ENCODE results near the gene ZKSCAN5. TPM values are rescaled to one million over a fixed set of nuclear protein-coding genes. Genes with fewer than 3 reads are reported as not detected.
A peak's percentile ranks its signal among the peaks of the same experiment; 100 is the strongest.

The ZKSCAN5 gene
- total and polyA plus RNA-seq, 2 of the 8 experiments (the other 6 are each of a cell fraction or from before 2014, with no cell fraction given), result 5.3 to 13.5 TPM

GRCh38 chr7:99525713-99526440 is 21.4 kb downstream of the ZKSCAN5 start:
- no peak for FAIRE-seq
- no peaks in the 10 kb centered on the region for H4K20me1 ChIP-seq (replicated peaks in 1 of 2; ENCODE audit: control insufficient read depth in 1 of 2, insufficient read depth in 2 of 2, low read length in 2 of 2)
- no peak overlapping the region for H4K8ac ChIP-seq (ENCODE audit: extremely low read depth, insufficient read depth, low read length)
- H4K91ac ChIP-seq (replicated peaks; ENCODE audit: insufficient read length, low read length), result no peak overlapping the region
- H2AFZ ChIP-seq (ENCODE audit: low read length), result no peak overlapping the region
- H3K4ac ChIP-seq (replicated peaks; ENCODE audit: insufficient read length, low read depth, low read length), result no peak overlapping the region
- no peak overlapping the region for H3K27ac ChIP-seq (ENCODE audit: low read depth, low read length)
- H2BK12ac ChIP-seq (ENCODE audit: low read depth, low read length), result no peak overlapping the region
- no peak overlapping the region for H2AK5ac ChIP-seq (ENCODE audit: low read depth, low read length)
- no peak overlapping the region for H2BK20ac ChIP-seq (ENCODE audit: low read length)
- H4K5ac ChIP-seq (ENCODE audit: insufficient read length, low read depth, low read length), result no peak overlapping the region
- H3K79me2 ChIP-seq (ENCODE audit: control insufficient read depth in 1 of 2, insufficient read depth in 2 of 2, low read length in 2 of 2), result no peaks in the 10 kb centered on the region
- ChIA-PET POLR2A (ENCODE audit: partially characterized antibody) (interaction anchor here (0.9 to 3.1 kb wide), 8 partner anchors 9 to 90 kb away, joined by 3 to 10 read pairs (median 4); partner anchors contain the start of genes FAM200A, ZNF655 and ZSCAN25), CTCF (ENCODE audit: partially characterized antibody) (interaction anchor here (0.6 to 3.7 kb wide), 28 partner anchors 8 to 471 kb away, joined by 3 to 24 read pairs (median 4); partner anchors contain the start of gene ZSCAN25)
- peaks cover 15 to 18% of the 10 kb centered on the region in 2 experiments for H3K9me3 ChIP-seq (ENCODE audit: insufficient read depth in 2 of 2, low read depth in 1 of 2, low read length in 1 of 2)
- H3K4me1 ChIP-seq (replicated peaks in 1 of 4; ENCODE audit: control insufficient read depth in 3 of 4, insufficient read depth in 4 of 4, low read length in 3 of 4), result no peaks in the 10 kb centered on the region
- no peaks in the 10 kb centered on the region for H3K27me3 ChIP-seq (replicated peaks in 1 of 4; ENCODE audit: control insufficient read depth in 3 of 4, extremely low read depth in 1 of 4, insufficient read depth in 3 of 4, low read length in 3 of 4)
- no peak overlapping the region for H2BK5ac ChIP-seq (ENCODE audit: low read depth, low read length)
- TF ChIP-seq RAD21 (IDR thresholded peaks at IDR 0.05 in 1 of 2, conservative IDR thresholded peaks at IDR 0.05 in 1 of 2; ENCODE audit: low read depth in 2 of 2, low read length in 2 of 2) (peak; percentile 71 to 78), GABPA (IDR thresholded peaks at IDR 0.05; ENCODE audit: borderline replicate concordance, insufficient read depth, low read length) (no peak)
- TF ChIP-seq, protein P1, sequence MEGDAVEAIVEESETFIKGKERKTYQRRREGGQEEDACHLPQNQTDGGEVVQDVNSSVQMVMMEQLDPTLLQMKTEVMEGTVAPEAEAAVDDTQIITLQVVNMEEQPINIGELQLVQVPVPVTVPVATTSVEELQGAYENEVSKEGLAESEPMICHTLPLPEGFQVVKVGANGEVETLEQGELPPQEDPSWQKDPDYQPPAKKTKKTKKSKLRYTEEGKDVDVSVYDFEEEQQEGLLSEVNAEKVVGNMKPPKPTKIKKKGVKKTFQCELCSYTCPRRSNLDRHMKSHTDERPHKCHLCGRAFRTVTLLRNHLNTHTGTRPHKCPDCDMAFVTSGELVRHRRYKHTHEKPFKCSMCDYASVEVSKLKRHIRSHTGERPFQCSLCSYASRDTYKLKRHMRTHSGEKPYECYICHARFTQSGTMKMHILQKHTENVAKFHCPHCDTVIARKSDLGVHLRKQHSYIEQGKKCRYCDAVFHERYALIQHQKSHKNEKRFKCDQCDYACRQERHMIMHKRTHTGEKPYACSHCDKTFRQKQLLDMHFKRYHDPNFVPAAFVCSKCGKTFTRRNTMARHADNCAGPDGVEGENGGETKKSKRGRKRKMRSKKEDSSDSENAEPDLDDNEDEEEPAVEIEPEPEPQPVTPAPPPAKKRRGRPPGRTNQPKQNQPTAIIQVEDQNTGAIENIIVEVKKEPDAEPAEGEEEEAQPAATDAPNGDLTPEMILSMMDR (IDR thresholded peaks at IDR 0.05; ENCODE audit: control extremely low read depth in 1 of 3, insufficient read depth in 1 of 3, low read depth in 1 of 3, low read length in 3 of 3), result peak; percentile 37 to 49 (median 45)
- no peak overlapping the region for H3K56ac ChIP-seq (replicated peaks; ENCODE audit: insufficient read length, low read depth, low read length)
- H3K36me3 ChIP-seq (ENCODE audit: control insufficient read depth in 2 of 4, insufficient read depth in 4 of 4, low read length in 3 of 4), result peaks cover 5 to 48% (median 17%) of the 10 kb centered on the region in 4 experiments; a peak in 7 of 8 replicates
- H3K4me3 ChIP-seq (ENCODE audit: extremely low read depth in 1 of 4, insufficient read depth in 2 of 4, low read depth in 3 of 4, low read length in 4 of 4), result no peak overlapping the region
- no peak overlapping the region for H3K14ac ChIP-seq (ENCODE audit: insufficient read length)
- no peak overlapping the region for H2BK120ac ChIP-seq (replicated peaks; ENCODE audit: low read depth, low read length)
- no peak overlapping the region for H3K9ac ChIP-seq (replicated peaks in 1 of 4; ENCODE audit: extremely low read depth in 1 of 4, low read depth in 3 of 4, low read length in 3 of 4)
- DNase-seq (ENCODE audit: low read depth in 1 of 2, low spot score in 2 of 2), result peak in 1 of 2 experiments; percentile 47
- H3K23ac ChIP-seq (ENCODE audit: insufficient read length), result no peak overlapping the region
- no peak overlapping the region for H2BK15ac ChIP-seq (ENCODE audit: low read length)
- no peak overlapping the region for H3K4me2 ChIP-seq (ENCODE audit: insufficient read depth in 1 of 2, low read depth in 2 of 2, low read length in 2 of 2)
- WGBS, 2 experiments (ENCODE audit: extremely low coverage in 1 of 2, insufficient coverage in 1 of 2, insufficient read length in 1 of 2, insufficient replicate concordance in 2 of 2, low coverage in 1 of 2, low lambda C conversion rate in 2 of 2, missing lambda C conversion rate in 1 of 2), result 94% methylated on average over 21 of the region's 21 CpGs; no CpG with 5 or more reads in 1 of the 2 experiments
- H3K23me2 ChIP-seq (ENCODE audit: low read depth, low read length), result no peaks in the 10 kb centered on the region
- H3K18ac ChIP-seq (ENCODE audit: extremely low read depth, low read length), result no peak overlapping the region
- no peaks in the 10 kb centered on the region; the same call in 1 of the 2 replicates for H3K79me1 ChIP-seq (ENCODE audit: low read depth, low read length)
